Osteocyte (in vitro differentiated cells): ENCODE measurements around the gene MPDZ. TPM values are rescaled to one million over a fixed set of nuclear protein-coding genes. Genes with fewer than 3 reads are reported as not detected.

ENCODE experiments used
- DNase-seq: peaks from one replicate; pipeline ENCODE4 v3.0.0; 2021; ENCODE audit warnings: mixed read lengths; ENCODE audit not compliant: unreplicated experiment; ENCODE audit errors: extremely low spot score
- H3K27ac Mint-ChIP-seq: one replicate; pipeline ENCODE4 v1.8.0; 2021; ENCODE audit warnings: mild to moderate bottlenecking, mixed read lengths; ENCODE audit not compliant: unreplicated experiment
- H3K27me3 Mint-ChIP-seq: one replicate; pipeline ENCODE4 v1.8.0; 2021; ENCODE audit warnings: mixed read lengths; ENCODE audit not compliant: unreplicated experiment
- H3K36me3 Mint-ChIP-seq: one replicate; pipeline ENCODE4 v1.8.0; 2021; ENCODE audit warnings: mixed read lengths; ENCODE audit not compliant: unreplicated experiment
- H3K4me1 Mint-ChIP-seq: one replicate; pipeline ENCODE4 v1.8.0; 2021; ENCODE audit warnings: mixed read lengths; ENCODE audit not compliant: unreplicated experiment
- H3K4me3 Mint-ChIP-seq: one replicate; pipeline ENCODE4 v1.8.0; 2021; ENCODE audit warnings: mild to moderate bottlenecking, moderate library complexity, mixed read lengths; ENCODE audit not compliant: unreplicated experiment
- H3K9me3 Mint-ChIP-seq: one replicate; pipeline ENCODE4 v1.8.0; 2021; ENCODE audit warnings: mixed read lengths; ENCODE audit not compliant: unreplicated experiment
- CTCF ChIP-seq: fragments of 200-600 bp; sonication (generic); IDR thresholded peaks from 2 replicates; pipeline ENCODE4 v1.5.0; 2021; ENCODE audit warnings: antibody characterized with exemption, mild to moderate bottlenecking, moderate library complexity
- total RNA-seq: library from RNA; stranded (reverse); gene quantifications from 2 replicates; pipeline ENCODE4 v1.2.1, GENCODE V29; 2021

Gene MPDZ
- total RNA-seq, 1 donor from 2014 or later: 51.9 TPM

- peaks cover 31% of the 10 kb centered on the region for H3K4me1 Mint-ChIP-seq
- no peak overlapping the region for H3K4me3 Mint-ChIP-seq
- no peak for TF ChIP-seq CTCF
- no peak for DNase-seq
- H3K27me3 Mint-ChIP-seq: no peaks in the 10 kb centered on the region
- H3K27ac Mint-ChIP-seq: no peak overlapping the region
- no peaks in the 10 kb centered on the region for H3K9me3 Mint-ChIP-seq
- H3K36me3 Mint-ChIP-seq: peaks cover 36% of the 10 kb centered on the region
These were observed 142.1 kb downstream of the MPDZ start for GRCh38 chr9:13137426-13137825.

GRCh38 chr9:13131991-13132390 is 147.5 kb downstream of the MPDZ start:
- no peak for TF ChIP-seq CTCF
- peaks cover 54% of the 10 kb centered on the region for H3K36me3 Mint-ChIP-seq
- no peak overlapping the region for H3K27ac Mint-ChIP-seq
- no peak overlapping the region for H3K4me3 Mint-ChIP-seq
- H3K4me1 Mint-ChIP-seq: no peaks in the 10 kb centered on the region
- no peaks in the 10 kb centered on the region for H3K27me3 Mint-ChIP-seq
- no peak for DNase-seq
- no peaks in the 10 kb centered on the region for H3K9me3 Mint-ChIP-seq

- Mint-ChIP-seq H3K9me3 (no peaks in the 10 kb centered on the region), H3K4me3 (no peak overlapping the region), H3K36me3 (peaks cover 60% of the 10 kb centered on the region), H3K4me1 (no peaks in the 10 kb centered on the region), H3K27ac (no peak overlapping the region), H3K27me3 (no peaks in the 10 kb centered on the region)
- no peak for DNase-seq
- TF ChIP-seq CTCF: no peak
These were observed 148.1 kb downstream of the MPDZ start for GRCh38 chr9:13131416-13131815.

- H3K9me3 Mint-ChIP-seq: no peaks in the 10 kb centered on the region
- H3K4me3 Mint-ChIP-seq: no peak overlapping the region
- peaks cover 57% of the 10 kb centered on the region for H3K36me3 Mint-ChIP-seq
- no peaks in the 10 kb centered on the region for H3K4me1 Mint-ChIP-seq
- no peak for DNase-seq
- no peaks in the 10 kb centered on the region for H3K27me3 Mint-ChIP-seq
- no peak overlapping the region for H3K27ac Mint-ChIP-seq
- TF ChIP-seq CTCF: no peak
These were observed 151.1 kb downstream of the MPDZ start for GRCh38 chr9:13128266-13128860.

- no peak for TF ChIP-seq CTCF
These were observed 152.4 kb downstream of the MPDZ start for GRCh38 chr9:13127131-13127530.

More at GRCh38 chr9:13127131-13127530, 152.4 kb downstream of the MPDZ start:
- no peak for DNase-seq
- Mint-ChIP-seq H3K4me1 (no peaks in the 10 kb centered on the region), H3K4me3 (no peak overlapping the region), H3K9me3 (no peaks in the 10 kb centered on the region), H3K27me3 (no peaks in the 10 kb centered on the region), H3K36me3 (peaks cover 55% of the 10 kb centered on the region), H3K27ac (no peak overlapping the region)
